ENCODE data around the gene CD320.
A peak's percentile ranks its signal among the peaks of the same experiment; 100 is the strongest.
"Not testable (repeated sequence)": the region's sequence is repeated elsewhere in the genome, so short reads cannot be mapped to it uniquely, and the experiment has no call there.

CD320 gene

GRCh38 chr19:8333767-8334457 lies 25.8 kb upstream of the CD320 start:
- no peak for DNase-seq (ENCODE audit: low spot score)

GRCh38 chr19:8332976-8333766 lies 25.0 kb upstream of the CD320 start:
- DNase-seq (ENCODE audit: low spot score) = no peak

- no peak for DNase-seq (ENCODE audit: low spot score)
These were observed 23.2 kb upstream of the CD320 start for GRCh38 chr19:8331263-8331845.

GRCh38 chr19:8329996-8330395 lies 21.8 kb upstream of the CD320 start:
- no peak for DNase-seq (ENCODE audit: low spot score)

GRCh38 chr19:8325454-8325853 lies 17.3 kb upstream of the CD320 start:
- no peak for DNase-seq (ENCODE audit: low spot score)

- no peak for DNase-seq (ENCODE audit: low spot score)
These were observed 16.3 kb upstream of the CD320 start for GRCh38 chr19:8324186-8325050.

GRCh38 chr19:8323781-8324185 lies 15.6 kb upstream of the CD320 start:
- DNase-seq (ENCODE audit: low spot score) = no peak

- no peak for DNase-seq (ENCODE audit: low spot score)
These were observed 14.5 kb upstream of the CD320 start for GRCh38 chr19:8322638-8322997.

- DNase-seq (ENCODE audit: low spot score) = no peak
These were observed 14.0 kb upstream of the CD320 start for GRCh38 chr19:8321986-8322637.

- peak; percentile 93 for DNase-seq (ENCODE audit: low spot score)
These were observed 13.2 kb upstream of the CD320 start, which contains the start of the genes NDUFA7 and RPS28 for GRCh38 chr19:8321067-8321985. NDUFA7 (minus strand) TSS chr19:8321375; CDS start chr19:8321358, 17 bp downstream. RPS28 (plus strand) TSS chr19:8321496; CDS start chr19:8321531, 35 bp downstream.

GRCh38 chr19:8320564-8321066 lies 12.5 kb upstream of the CD320 start:
- no peak for DNase-seq (ENCODE audit: low spot score)

GRCh38 chr19:8319807-8320520 lies 11.8 kb upstream of the CD320 start:
- no peak for DNase-seq (ENCODE audit: low spot score)

- DNase-seq (ENCODE audit: low spot score) = not testable (repeated sequence)
These were observed 10.7 kb upstream of the CD320 start for GRCh38 chr19:8318835-8319234.

- no peak for DNase-seq (ENCODE audit: low spot score)
These were observed 8.4 kb upstream of the CD320 start for GRCh38 chr19:8316351-8317125.

GRCh38 chr19:8314981-8315640 lies 7.0 kb upstream of the CD320 start:
- DNase-seq (ENCODE audit: low spot score) = not testable (repeated sequence)

GRCh38 chr19:8311461-8312260 lies 3.5 kb upstream of the CD320 start:
- no peak for DNase-seq (ENCODE audit: low spot score)

GRCh38 chr19:8310342-8311055 lies 2.3 kb upstream of the CD320 start:
- DNase-seq (ENCODE audit: low spot score) = no peak
